Spleen (tissue), 7 donors: ENCODE measurements around the gene CCDC157.

Source experiments
- POLR2A ChIP-seq, 3 donors: fragments of 450-650 bp; IDR thresholded peaks; one replicate each; pipeline ENCODE4 v1.5.1; 2017; ENCODE audit warnings: antibody characterized with exemption in 3 of 3, mild to moderate bottlenecking in 1 of 3
- POLR2AphosphoS5 ChIP-seq, 3 donors: sonication (generic); formaldehyde crosslinking; IDR thresholded peaks; one replicate each; pipeline ENCODE4 v1.5.1; 2017; ENCODE audit warnings: antibody characterized with exemption in 3 of 3
- TF ChIP-seq, protein P1 (sequence below), 11 experiments: fragments of 200-600 bp in 7 of 11; fragments of 450-650 bp in 4 of 11; sonication (generic) in 4 of 11; IDR thresholded peaks in 8 of 11; conservative IDR thresholded peaks in 3 of 11; 1 replicate in 7 of 11; 2 replicates in 4 of 11; pipeline versions ENCODE4 v1.4.0 to v1.8.0; 2016 to 2021; ENCODE audit warnings: antibody characterized with exemption in 11 of 11, inconsistent platforms in 4 of 11, mild to moderate bottlenecking in 1 of 11
- donor health status: DM: no; HTN: no; CAD: no; lungs with moderate emphysema.
- donor health status: DM: no; HTN: no; CAD: no.
- donor health status: DM: no; HTN: no; CAD: no.

GRCh38 chr22:30307041-30307574, 49.7 kb upstream of the CCDC157 start:
- TF ChIP-seq, protein P1, sequence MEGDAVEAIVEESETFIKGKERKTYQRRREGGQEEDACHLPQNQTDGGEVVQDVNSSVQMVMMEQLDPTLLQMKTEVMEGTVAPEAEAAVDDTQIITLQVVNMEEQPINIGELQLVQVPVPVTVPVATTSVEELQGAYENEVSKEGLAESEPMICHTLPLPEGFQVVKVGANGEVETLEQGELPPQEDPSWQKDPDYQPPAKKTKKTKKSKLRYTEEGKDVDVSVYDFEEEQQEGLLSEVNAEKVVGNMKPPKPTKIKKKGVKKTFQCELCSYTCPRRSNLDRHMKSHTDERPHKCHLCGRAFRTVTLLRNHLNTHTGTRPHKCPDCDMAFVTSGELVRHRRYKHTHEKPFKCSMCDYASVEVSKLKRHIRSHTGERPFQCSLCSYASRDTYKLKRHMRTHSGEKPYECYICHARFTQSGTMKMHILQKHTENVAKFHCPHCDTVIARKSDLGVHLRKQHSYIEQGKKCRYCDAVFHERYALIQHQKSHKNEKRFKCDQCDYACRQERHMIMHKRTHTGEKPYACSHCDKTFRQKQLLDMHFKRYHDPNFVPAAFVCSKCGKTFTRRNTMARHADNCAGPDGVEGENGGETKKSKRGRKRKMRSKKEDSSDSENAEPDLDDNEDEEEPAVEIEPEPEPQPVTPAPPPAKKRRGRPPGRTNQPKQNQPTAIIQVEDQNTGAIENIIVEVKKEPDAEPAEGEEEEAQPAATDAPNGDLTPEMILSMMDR (IDR thresholded peaks at IDR 0.05 in 8 of 11, conservative IDR thresholded peaks at IDR 0.05 in 3 of 11) = no peak
- TF ChIP-seq POLR2A (IDR thresholded peaks at IDR 0.05) (no peak), POLR2AphosphoS5 (IDR thresholded peaks at IDR 0.05) (no peak)
